Measurements from ENCODE around the gene SPTBN1. TPM values are rescaled to one million over a fixed set of nuclear protein-coding genes. Genes with fewer than 3 reads are reported as not detected.

The SPTBN1 gene
- total and polyA plus RNA-seq, 2 of the 4 experiments (the other 2 are of a cell fraction): 49.1 to 241 TPM

DNA sequence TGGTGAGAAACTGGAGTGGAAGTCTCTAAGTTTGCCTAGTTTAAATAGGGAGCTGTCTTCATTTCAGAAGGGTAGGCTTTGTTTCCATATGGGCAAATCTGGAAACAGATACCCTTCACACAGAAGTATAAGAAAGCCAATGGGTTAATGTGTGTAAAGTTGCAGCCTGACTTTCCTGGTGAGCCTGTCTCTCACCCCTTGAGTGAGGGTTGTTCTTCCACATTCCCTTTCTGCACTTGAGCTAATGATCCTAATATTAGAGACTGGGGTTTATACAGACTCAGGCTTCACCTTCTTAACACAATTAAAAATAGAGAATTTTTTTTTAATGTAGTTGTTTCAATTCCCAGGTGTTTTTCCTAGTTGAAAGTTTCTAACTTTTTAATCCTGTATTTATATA, 158.7 kb downstream of the SPTBN1 start:
- Histone ChIP-seq H2BK120ac (ENCODE audit: low read depth, low read length) (no peak overlapping the region), H4K5ac (ENCODE audit: low read depth, low read length) (no peak overlapping the region), H3K4me2 (ENCODE audit: low read depth, low read length) (no peak overlapping the region), H2AK9ac (replicated peaks; ENCODE audit: low read depth, low read length, poor library complexity) (no peak overlapping the region), H3K79me1 (ENCODE audit: low read depth in 1 of 2, low read length in 2 of 2) (peaks cover 53 to 66% of the 10 kb centered on the region in 2 experiments), H2AK5ac (ENCODE audit: low read depth, low read length) (no peak overlapping the region), H4K91ac (ENCODE audit: insufficient read depth, low read depth, low read length) (no peak overlapping the region), H3K9ac (ENCODE audit: low read depth, low read length) (no peak overlapping the region), H2AFZ (replicated peaks; ENCODE audit: low read length, poor library complexity) (no peak overlapping the region), H4K20me1 (ENCODE audit: insufficient read depth, low read length) (peaks cover 27% of the 10 kb centered on the region; the same call in 1 of the 2 replicates), H4K8ac (ENCODE audit: low read depth in 2 of 2, low read length in 2 of 2) (no peak overlapping the region), H3K27ac (ENCODE audit: insufficient read depth, low read length) (no peak overlapping the region), H3K14ac (replicated peaks; ENCODE audit: low read depth, low read length) (no peak overlapping the region), H3K9me1 (ENCODE audit: insufficient read depth, low read length) (peaks cover 23% of the 10 kb centered on the region), H2BK15ac (ENCODE audit: low read depth, low read length) (no peak overlapping the region), H3K56ac (ENCODE audit: extremely low read depth, insufficient read depth, low read length) (no peak overlapping the region), H3K4me3 (ENCODE audit: insufficient read depth, low read depth, low read length) (no peak overlapping the region), H3K36me3 (ENCODE audit: control insufficient read depth, insufficient read depth, low read length) (peaks cover 28% of the 10 kb centered on the region), H3K27me3 (ENCODE audit: control insufficient read depth, insufficient read depth, low read length) (no peaks in the 10 kb centered on the region), H3K18ac (ENCODE audit: low read depth, low read length) (no peak overlapping the region), H3K4ac (ENCODE audit: low read depth, low read length) (no peak overlapping the region), H2BK20ac (ENCODE audit: low read depth, low read length) (no peak overlapping the region), H3K23ac (ENCODE audit: low read depth, low read length) (no peak overlapping the region), H2BK5ac (ENCODE audit: low read depth, low read length, poor library complexity, severe bottlenecking) (no peak overlapping the region), H3K9me3 (ENCODE audit: control insufficient read depth, insufficient read depth, low read length) (no peaks in the 10 kb centered on the region), H3K4me1 (ENCODE audit: control insufficient read depth, insufficient read depth, low read length) (peaks cover 9% of the 10 kb centered on the region)
- no TSS peak for BruUV-seq (replicated peaks)
- dilution Hi-C loops (cut with HindIII; ENCODE audit: low sequenced_read_pairs, unreplicated experiment) (no loop called here), intact Hi-C loops (cut with micrococcal nuclease) (no loop called here), in situ Hi-C loops (cut with MboI; ENCODE audit: low sequenced_read_pairs) (no loop called here)
- POLR2A ChIA-PET (ENCODE audit: unreplicated experiment): no interaction called here
- TF ChIP-seq POLR2A (IDR thresholded peaks at IDR 0.05; ENCODE audit: low read depth, low read length) (no peak), CTCF (conservative IDR thresholded peaks at IDR 0.05; ENCODE audit: low read depth, low read length) (no peak), RCOR1 (IDR thresholded peaks at IDR 0.05; ENCODE audit: insufficient replicate concordance, low read length) (no peak), RAD21 (IDR thresholded peaks at IDR 0.05; ENCODE audit: low read length) (no peak), MAFK (IDR thresholded peaks at IDR 0.05; ENCODE audit: low read depth, low read length) (no peak), SMC3 (IDR thresholded peaks at IDR 0.05; ENCODE audit: low read depth, low read length) (no peak), CEBPB (IDR thresholded peaks at IDR 0.05; ENCODE audit: low read depth, low read length) (no peak), CHD1 (IDR thresholded peaks at IDR 0.05; ENCODE audit: low read depth, low read length) (no peak), MXI1 (IDR thresholded peaks at IDR 0.05; ENCODE audit: borderline replicate concordance, low read depth, low read length) (no peak)
- TF ChIP-seq, protein P1, sequence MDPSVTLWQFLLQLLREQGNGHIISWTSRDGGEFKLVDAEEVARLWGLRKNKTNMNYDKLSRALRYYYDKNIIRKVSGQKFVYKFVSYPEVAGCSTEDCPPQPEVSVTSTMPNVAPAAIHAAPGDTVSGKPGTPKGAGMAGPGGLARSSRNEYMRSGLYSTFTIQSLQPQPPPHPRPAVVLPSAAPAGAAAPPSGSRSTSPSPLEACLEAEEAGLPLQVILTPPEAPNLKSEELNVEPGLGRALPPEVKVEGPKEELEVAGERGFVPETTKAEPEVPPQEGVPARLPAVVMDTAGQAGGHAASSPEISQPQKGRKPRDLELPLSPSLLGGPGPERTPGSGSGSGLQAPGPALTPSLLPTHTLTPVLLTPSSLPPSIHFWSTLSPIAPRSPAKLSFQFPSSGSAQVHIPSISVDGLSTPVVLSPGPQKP (IDR thresholded peaks at IDR 0.05; ENCODE audit: borderline replicate concordance, low read depth, low read length): no peak
- no peak for ATAC-seq (ENCODE audit: low read depth)
- DNase-seq: no peak
- CTCF ChIA-PET: interaction anchor here (0.6 kb wide), 1 partner anchor 43 kb away, joined by 3 read pairs; no protein-coding TSS in a partner anchor

All from IMR-90 (cell line).